ENCODE data around the gene INIP.
"Not testable (repeated sequence)": the region's sequence is repeated elsewhere in the genome, so short reads cannot be mapped to it uniquely, and the experiment has no call there.

The INIP gene

DNA sequence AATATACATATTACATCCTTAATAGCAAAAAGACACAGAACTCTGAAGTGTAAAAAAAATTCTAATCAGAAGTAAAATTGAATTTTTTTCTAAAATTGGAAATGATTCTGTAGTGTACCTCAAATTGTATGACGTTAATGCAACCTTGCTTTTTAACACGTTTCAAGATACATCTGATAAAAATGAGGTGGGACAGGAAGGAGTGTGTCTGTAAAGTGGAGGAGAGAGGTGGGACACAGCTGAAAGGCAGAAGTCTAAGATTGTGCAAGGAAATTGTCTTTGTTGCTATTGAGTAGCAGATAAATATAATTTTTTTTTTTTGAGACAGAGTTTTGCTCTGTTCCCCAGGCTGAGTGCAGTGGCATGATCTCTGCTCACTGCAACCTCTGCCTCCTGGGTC is 17.0 kb upstream of the INIP start:
- DNase-seq (ENCODE audit: low read depth), result no peak

DNA sequence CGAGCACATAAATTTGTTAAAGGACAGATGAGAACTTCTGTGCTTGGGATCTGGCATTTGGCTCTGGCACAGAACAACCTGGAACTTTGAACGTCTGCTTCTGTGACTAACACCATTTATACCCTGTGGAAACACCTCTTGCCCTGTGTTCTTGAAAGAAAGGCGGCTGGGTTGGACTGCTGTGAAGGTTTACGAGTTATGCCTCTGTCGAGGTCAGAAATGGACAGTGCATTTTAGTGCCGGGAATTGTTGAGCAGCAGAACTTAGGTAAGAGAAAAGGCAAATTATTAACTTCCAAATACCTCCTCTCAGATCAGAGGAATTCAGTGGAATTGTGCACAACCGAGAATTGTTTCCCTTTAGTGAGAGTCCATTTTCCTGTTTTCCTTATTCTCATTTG is 14.1 kb upstream of the INIP start:
- DNase-seq (ENCODE audit: low read depth), result no peak

DNA sequence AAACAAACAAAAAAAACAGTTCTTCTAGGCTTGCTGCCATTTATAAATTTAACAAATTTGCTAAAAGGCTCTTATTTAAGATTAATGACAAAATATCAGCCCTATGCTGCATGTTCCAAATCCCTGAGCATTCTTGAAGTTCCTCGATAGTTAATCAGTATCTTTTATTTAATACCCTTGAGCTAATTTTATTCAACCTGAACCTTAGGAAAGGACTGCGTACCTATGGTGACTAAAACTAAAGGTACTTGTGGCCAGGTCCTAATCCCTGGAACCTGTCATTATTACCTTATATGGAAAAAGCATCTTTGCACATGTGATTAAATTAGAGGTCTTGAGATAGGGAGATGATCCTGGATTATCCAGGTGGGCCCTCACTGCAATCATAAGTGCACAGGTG is 10.5 kb upstream of the INIP start:
- no peak for DNase-seq (ENCODE audit: low read depth)

DNA sequence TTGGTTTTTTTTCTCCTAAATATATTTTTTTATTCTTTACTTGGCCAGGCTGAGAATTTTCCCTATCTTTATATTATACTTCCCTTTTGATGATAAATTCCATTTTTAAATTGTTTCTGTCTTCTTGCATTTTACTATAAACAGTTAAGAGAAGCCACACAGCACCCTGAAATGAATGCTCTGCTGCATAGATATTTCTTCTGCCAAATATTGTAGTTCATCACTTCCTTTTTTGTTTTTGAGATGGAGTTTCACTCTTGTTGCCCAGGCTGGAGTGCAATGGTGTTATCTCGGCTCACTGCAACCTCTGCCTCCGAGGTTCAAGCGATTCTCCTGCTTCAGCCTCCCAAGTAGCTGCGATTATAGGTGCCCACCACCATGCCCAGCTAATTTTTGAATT is 8.5 kb upstream of the INIP start:
- no peak for DNase-seq (ENCODE audit: low read depth)

DNA sequence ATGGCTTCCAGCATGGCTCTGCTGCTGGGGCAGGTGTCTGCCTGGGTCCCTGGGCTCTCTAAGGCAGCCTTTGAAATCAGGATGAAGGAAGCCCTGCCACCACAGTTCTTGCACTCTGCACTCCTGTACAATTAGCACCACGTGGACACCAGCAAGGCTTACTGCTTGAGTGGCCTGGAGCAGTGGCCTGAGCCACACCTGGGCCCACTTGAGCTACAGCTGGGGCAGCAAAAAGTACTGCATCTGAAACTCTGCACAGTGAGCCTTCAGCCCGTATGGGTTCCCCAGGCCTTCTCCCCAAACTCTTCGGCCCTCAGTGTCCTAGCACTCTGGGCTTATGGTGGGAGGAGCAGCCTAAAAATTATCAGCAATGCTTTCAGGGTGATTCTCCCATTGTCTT is 8.0 kb upstream of the INIP start:
- DNase-seq (ENCODE audit: low read depth), result no peak

DNA sequence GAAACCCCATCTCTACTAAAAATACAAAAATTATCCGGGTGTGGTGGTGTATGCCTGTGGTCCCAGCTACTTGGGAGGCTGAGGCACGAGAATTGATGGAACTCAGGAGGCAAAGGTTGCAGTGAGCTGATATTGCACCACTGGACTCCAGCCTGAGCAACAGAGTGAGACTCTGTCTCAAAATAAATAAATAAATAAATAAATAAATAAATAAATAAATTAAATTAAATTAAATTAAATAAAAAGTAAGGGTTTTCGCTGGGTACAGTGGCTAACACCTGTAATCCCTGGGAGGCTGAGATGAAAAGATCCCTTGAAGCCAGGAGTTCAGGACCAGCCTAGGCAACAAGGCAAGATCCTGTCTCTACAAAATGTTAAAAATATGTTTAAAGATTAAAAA is 4.8 kb upstream of the INIP start:
- not testable (repeated sequence) for DNase-seq (ENCODE audit: low read depth)

DNA sequence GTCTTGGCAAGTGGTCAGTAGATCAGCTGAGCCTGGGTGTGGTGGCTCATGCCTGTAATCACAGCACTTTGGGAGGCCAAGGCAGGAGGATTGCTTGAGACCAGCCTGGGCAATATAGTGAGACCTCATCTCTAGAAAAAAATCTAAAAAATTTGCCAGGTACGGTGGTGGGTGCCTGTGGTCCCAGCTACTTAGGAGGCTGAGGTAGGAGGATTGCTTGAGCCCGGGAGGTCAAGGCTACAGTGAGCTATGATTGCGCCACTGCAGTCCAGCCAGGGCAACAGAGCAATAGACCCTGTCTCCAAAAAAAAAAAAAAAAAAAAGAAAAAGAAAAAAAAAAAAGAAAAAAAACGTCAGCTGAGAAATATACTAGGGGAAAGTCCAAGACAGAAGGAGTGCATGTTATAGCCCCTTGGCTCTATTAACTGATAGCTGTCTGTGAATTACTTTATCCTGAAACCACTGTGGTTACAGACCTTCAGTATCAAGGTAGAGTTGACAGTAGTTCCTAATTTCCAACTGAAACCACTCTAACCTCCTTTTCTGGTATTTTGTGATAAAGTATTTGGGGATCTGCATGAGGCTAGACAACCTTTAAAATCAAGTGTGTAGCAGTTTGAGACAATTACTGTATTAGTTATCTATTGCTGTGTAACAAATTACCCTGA is 2.3 kb upstream of the INIP start:
- no peak for DNase-seq (ENCODE audit: low read depth)

DNA sequence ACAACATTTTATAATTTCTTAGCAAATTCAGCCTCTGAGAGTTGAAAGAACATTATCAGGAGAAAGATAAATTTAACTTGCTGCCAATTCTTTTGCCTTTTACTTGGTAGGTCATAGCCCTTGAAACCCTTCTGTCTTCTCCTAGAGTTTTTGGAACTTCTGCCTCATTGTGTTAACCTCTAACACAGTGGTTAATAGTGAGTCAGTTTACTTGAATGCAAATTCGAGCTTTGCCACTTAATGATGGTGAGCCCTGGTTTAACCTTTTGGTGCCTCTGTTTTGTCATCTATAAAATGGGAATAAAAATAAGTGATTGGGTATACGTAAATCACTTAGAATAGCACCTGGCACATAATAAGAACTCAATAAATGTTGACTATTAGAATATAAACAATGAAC is 1.8 kb upstream of the INIP start:
- no peak for DNase-seq (ENCODE audit: low read depth)

DNA sequence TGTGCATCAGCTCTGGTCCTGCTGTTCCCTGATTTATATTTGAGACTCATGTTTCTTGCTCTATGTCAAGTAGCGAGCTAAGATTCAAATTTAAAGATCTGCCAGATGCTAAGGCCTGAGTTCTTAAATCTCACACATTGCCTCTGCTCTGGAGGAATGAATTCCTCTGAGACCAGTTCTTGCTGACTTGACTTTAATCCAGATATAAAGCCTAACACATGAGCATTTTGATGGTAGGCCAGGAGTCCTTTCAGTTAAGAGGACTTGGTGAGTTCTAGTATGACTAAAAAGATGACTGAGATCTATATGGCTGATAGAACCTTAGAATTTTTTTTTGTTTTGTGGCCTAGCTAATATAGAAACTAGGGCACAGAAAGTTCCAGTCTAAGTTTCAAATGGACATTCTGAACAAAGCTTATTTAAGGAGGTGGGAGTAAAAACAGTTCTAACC is 1.3 kb upstream of the INIP start:
- DNase-seq (ENCODE audit: low read depth), result no peak

DNA sequence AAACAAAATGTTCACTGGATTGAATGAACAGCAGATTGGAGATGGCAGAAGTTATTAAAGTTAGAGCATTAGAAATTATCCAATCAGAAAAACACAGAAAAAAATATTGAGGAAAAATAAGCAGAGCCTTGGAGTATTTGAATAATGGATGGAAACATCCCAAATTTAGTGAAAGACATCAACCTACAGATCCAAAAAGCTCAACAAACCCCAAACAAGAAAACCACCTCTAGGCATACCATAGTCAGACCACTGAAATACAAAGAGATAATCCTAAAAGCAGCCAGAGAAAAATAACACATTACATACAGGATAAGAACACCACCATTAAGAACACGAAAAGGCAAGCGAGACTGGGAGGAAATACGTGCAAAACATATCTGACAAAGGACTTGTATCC is 5.2 kb downstream of the INIP start:
- no peak for DNase-seq (ENCODE audit: low read depth)

DNA sequence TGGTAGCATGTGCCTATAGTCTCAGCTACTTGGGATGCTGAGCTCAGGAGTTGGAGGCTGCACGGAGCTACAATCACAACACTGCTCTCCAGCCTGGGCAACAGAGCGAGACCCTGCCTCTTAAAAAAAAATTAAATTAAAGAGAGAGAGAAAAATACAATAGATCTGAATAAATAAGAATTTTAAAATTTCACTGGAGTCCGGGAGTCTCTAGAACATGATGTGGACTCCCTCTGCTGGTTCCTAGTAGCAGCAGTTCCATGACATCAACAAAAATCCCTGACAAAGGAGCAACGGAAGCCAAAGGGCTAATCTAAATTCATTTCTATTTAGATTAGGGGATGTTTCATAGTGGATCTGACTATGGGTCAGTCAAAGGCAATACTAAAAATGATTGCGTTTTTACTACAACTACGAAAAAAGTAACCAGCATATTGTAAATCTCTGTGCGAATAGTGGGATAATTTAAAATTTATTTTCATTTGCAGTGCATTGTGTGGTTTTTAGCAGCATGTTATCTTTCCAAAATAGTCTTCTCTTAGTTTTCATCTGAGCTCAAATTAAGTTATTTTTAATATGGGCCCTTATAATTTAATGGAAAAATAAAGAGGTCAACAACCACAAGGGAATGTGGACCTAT is 6.7 kb downstream of the INIP start:
- no peak for DNase-seq (ENCODE audit: low read depth)

DNA sequence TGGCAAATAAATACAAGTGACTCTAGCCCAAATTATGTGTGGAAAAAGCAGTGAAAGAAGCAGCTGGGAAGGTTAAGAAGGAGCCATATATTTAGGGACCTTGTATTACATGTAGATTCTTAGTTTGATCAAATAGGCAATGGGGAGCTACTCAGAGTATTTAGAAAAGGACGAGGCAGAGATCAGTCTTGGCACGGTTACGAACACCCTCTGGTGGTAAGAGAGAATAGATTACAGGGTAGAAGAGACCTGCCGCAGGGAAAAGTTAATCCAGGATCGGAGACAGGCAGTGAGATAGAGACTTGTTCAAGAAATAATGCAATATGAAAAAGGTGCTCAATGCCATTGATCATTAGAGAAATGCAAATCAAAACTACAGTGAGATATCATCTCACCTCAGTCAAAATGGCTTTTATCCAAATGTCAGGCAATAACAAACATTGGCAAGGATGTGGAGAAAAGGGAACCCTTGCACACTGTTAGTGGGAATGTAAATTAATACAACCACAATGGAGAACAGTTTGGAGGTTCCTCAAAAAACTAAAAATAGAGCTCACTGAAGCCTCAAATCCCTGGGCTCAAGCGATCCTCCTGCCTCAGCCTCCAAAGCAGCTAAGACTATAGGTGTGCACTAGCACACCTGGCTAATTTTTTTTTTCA is 12.0 kb downstream of the INIP start:
- no peak for DNase-seq (ENCODE audit: low read depth)

DNA sequence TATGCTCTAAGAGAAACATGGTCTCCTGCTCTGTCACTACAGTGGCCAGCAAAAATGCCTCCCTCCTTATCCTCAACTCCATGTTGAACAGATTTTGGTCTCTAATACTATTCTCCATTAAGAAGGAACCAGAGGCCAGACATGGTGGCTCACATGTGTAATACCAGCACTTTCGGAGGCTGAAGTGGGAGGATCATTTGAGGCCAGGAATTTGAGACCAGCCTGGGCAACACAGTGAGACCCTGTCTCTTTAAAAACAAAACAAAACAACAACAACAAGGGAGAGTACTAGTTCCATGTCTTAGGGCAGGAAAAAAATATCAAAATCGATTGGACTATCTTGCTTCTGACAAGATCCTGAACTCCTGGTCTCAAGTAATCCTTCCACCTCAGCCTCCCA is 14.6 kb downstream of the INIP start:
- no peak for DNase-seq (ENCODE audit: low read depth)

DNA sequence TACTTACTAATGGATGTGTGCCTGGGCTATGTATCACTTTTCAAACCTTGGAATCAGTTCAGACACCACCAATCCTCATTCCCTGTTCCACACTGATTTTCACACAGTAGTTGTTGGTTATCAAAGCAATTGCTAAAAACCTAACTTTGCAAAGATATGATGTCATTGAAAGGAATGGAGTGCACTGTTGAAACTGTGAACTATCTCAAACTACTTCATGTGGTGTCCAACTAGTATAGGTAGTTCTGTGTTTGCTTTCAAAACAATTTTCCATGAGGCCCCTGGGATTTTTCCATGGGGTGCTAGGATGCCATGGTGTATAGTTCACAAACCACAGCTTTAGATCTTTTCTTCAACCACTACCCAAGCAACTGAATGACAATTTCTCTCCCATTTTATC is 17.8 kb downstream of the INIP start:
- no peak for DNase-seq (ENCODE audit: low read depth)

DNA sequence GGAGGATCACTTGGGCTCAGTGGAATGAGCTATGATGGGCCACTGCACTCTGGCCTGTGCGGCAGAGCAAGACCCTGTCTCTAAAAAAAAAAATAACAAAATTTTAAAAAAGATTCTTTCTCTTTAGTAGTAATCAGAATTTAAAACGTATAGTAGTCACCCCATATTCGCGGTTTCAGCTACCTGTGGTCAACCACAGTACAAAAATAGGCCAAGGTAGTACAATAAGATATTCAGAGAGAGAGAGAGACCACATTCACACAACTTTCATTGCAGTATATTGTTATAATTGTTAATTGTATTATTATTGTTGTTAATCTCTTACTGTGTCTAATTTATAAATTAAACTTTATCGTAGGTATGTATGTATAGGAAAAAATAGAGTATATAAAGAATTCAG is 18.7 kb downstream of the INIP start:
- no peak for DNase-seq (ENCODE audit: low read depth)

DNA sequence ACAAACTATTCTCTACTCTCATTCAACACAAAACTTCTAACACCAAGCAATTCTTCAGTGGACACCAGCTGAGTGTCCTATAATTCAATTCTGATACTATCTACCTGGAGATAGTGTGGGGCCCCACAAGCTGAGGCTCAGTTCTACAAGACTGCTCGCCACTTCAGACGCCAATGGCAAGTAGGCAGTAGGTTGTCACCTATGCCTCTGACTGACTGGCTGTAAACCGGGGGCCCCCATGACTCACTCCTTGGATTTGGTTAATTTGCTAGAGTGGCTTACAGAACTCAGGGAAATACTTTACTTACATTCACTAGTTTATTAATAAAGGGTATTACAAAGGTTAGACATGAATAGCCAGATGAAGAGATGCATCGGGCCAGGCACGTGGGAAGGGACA is 21.5 kb downstream of the INIP start:
- no peak for DNase-seq (ENCODE audit: low read depth)

DNA sequence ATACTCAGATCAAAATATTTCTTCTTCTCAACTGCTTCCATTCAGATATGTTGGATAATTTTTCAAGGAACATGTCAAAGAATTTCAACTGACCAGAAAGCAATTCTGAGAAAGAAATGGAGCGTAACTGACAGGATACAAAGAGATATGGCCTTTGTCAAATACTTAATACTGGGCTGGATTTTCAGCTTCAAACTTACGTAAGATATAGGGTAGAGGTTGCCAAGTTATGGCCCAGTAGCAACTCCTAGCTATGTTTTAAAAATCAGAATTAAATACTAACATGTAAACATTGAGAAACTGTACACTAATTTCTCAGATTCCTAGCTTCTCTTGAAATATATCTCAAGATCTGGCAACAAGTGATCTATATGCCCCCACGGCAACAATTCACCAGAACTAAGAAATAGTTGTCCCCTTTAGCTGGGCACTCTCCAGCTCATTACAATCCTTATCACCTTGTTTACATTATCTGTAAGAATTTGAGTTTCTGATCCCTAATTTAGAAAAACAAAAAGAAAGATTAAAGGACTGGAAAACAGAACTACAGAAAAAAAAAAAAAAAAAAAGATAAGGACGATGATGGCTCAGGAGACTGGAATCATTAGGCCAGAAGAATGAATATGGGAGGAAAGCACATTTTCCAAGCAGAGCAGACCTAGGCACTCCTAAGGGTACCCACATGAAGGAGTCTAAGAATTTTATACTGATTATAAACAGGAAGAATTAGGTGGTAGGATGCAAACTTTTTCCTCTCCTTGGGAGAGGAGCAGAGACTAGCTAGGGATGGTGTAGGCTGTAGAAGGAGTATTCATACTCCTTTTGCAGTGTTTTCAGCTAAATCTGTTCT is 23.0 kb downstream of the INIP start:
- DNase-seq (ENCODE audit: low read depth), result no peak

DNA sequence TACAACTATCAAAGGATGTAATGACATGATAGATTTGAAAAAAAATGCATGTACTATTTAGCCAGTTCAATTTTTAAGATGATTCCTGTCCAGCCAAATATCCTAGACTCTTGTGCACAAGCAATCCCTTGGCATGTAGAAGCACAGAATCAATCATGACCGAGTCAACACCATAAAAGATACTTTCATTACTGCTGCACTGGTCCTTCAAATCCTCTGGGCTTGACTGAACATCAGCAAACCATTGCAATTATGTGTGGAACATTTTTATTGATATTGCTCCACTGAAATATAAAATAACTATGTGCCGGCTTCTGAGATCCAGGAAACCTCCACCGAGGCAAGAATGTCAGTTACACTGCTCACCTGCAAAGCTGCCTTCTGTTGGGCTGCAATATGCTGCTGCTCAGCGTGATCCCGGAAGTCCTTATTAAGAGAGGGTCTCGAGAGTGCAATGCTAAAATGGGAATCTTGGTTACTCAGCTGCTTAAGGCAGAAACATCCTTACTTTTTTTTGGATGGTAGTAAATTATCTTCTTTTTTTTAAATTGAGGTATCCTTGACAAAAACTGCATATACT is 28.7 kb downstream of the INIP start:
- DNase-seq (ENCODE audit: low read depth), result no peak

DNA sequence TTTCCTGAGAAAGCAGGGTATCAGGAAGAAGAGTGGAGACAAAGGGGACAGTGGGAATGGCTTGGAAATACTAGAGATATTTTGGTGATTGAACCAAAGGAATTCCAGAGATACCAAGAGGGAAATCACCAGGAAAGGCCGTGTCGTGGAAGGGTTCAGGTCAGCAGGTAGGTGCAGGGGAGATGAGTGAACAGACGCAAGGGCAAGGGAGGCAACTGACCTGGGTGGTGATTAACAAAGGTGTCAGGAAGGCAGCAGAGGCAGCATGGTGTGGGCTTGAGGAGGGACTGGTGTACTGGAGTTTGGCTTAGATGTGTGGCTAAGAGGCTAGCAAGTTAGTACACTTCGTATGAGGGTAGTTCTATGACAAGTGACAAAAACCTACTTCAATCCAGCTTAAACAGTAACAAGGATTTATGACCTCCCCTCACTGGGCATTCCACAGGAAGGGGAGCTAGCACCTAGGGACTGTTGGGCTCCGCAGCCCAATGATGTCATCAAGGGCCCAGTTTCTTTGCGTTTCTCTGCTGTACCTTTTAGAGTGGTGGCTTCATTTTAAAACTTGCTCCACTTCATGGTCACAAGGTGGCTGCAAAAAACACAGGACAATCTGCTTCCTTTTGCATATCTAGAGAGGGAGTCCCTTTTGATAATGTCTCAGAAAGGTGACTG is 37.0 kb downstream of the INIP start:
- no peak for DNase-seq (ENCODE audit: low read depth)

DNA sequence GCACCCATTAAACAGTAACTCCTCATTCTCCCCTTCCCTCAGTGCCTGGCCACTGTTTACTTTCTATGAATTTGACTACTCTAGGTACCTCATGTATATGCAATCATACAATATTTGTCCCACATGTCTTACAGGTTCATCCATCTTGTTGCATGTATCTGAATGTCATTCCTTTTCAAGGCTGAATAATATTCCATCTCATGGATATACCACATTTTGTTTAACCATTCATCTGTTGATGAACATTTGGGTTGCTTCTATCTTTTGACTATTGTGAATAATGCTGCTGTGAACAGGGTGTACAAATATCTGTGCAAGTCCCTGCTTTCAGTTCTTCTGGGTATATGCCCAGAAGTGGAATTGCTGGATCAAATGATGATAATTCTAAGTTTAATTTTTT is 40.9 kb downstream of the INIP start:
- no peak for DNase-seq (ENCODE audit: low read depth)

DNA sequence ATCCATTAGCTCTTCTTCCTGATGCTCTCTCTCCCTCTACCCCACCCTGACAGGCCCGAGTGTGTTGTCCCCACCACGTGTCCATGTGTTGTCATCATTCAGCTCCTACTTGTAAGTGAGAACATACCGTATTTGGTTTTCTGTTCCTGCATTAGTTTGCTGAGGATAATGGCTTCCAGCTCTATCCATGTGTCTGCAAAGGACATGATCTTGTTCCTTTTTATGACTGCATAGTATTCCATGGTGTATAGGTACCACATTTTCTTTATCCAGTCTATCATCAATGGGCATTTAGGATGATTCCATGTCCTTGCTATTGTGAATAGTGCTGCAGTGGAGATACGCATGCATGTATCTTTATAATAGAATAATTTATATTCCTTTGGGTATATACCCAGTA is 44.7 kb downstream of the INIP start:
- DNase-seq (ENCODE audit: low read depth), result not testable (repeated sequence)
